ENCODE data around the gene NAA80. TPM values are rescaled to one million over a fixed set of nuclear protein-coding genes. Genes with fewer than 3 reads are reported as not detected.

NAA80 gene
- total RNA-seq, 1 donor from 2014 or later: 8.5 TPM

DNA sequence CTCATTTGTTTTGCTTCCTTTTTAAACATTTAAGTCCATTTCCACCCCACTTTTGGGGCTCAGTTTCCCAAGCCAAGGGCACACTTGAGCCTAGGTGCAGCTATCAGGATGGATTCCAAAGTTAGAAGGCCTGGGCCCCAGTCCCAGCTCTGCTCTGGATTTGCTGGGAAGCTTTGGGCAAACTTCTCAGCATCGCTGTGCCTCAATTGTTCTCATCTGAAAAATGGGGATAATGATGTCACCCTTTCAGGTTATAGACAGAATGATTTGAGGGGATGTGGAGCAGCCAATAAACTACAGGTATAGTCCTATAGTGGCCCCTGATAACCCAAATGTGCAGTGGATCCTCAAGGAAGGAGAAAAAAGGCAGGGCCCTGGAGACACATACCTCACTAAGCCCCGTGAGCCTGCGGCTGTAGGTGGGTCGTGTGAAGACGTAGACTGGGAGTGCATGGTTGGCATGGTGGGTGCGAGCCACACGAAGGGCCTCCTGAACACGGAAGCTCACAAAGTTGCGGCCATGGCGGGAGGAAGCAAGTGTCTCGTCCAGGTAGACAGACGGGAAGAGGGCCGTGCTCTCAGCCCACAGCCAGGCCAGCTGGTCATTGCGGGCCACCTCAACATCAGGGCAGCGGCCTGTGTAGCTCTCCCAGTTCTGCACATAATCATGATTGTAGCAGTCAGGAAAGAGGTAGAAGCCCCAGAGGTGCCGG lies 20.1 kb upstream of the NAA80 start:
- DNase-seq (ENCODE audit: low read depth): no peak
- TF ChIP-seq, protein P1, sequence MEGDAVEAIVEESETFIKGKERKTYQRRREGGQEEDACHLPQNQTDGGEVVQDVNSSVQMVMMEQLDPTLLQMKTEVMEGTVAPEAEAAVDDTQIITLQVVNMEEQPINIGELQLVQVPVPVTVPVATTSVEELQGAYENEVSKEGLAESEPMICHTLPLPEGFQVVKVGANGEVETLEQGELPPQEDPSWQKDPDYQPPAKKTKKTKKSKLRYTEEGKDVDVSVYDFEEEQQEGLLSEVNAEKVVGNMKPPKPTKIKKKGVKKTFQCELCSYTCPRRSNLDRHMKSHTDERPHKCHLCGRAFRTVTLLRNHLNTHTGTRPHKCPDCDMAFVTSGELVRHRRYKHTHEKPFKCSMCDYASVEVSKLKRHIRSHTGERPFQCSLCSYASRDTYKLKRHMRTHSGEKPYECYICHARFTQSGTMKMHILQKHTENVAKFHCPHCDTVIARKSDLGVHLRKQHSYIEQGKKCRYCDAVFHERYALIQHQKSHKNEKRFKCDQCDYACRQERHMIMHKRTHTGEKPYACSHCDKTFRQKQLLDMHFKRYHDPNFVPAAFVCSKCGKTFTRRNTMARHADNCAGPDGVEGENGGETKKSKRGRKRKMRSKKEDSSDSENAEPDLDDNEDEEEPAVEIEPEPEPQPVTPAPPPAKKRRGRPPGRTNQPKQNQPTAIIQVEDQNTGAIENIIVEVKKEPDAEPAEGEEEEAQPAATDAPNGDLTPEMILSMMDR (IDR thresholded peaks at IDR 0.05; ENCODE audit: insufficient read depth, low read length, poor library complexity, severe bottlenecking): no peak
- peaks cover 3% of the 10 kb centered on the region for H3K36me3 ChIP-seq (ENCODE audit: control insufficient read depth, insufficient read depth, low read length)
- no peaks in the 10 kb centered on the region for H3K27me3 ChIP-seq (ENCODE audit: control insufficient read depth, insufficient read depth, low read length)
- no peak overlapping the region for H3K4me3 ChIP-seq (ENCODE audit: low read depth, low read length)

DNA sequence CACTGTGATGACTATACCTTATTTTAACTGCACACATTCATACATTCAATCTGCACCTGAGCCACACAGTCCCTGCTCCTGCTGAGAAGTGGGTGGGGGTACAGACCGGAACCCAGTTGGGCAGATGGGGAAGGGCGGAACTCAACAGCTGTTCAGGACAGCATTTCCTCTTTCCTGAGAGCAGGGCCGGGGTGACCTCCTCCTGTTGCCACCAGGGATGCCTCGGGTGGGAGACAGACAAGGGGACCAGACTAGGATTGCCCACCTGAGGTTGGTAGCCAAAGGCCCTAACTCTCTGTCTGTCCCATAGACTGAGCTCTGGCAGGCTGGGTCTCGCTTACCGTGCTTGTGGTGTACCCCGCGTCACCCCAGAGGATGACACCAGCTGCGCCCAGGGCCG lies 19.4 kb upstream of the NAA80 start:
- TF ChIP-seq, protein P1 (IDR thresholded peaks at IDR 0.05; ENCODE audit: insufficient read depth, low read length, poor library complexity, severe bottlenecking): no peak
- no peak for DNase-seq (ENCODE audit: low read depth)
- Histone ChIP-seq H3K4me3 (ENCODE audit: low read depth, low read length) (no peak overlapping the region), H3K27me3 (ENCODE audit: control insufficient read depth, insufficient read depth, low read length) (no peaks in the 10 kb centered on the region), H3K36me3 (ENCODE audit: control insufficient read depth, insufficient read depth, low read length) (peaks cover 3% of the 10 kb centered on the region)

- H3K27me3 ChIP-seq (ENCODE audit: control insufficient read depth, insufficient read depth, low read length): no peaks in the 10 kb centered on the region
- TF ChIP-seq, protein P1 (IDR thresholded peaks at IDR 0.05; ENCODE audit: insufficient read depth, low read length, poor library complexity, severe bottlenecking): no peak
- no peak overlapping the region for H3K4me3 ChIP-seq (ENCODE audit: low read depth, low read length)
- H3K36me3 ChIP-seq (ENCODE audit: control insufficient read depth, insufficient read depth, low read length): peaks cover 3% of the 10 kb centered on the region
- no peak for DNase-seq (ENCODE audit: low read depth)
Observed at GRCh38 chr3:50318163-50318562, 19.0 kb upstream of the NAA80 start.

DNA sequence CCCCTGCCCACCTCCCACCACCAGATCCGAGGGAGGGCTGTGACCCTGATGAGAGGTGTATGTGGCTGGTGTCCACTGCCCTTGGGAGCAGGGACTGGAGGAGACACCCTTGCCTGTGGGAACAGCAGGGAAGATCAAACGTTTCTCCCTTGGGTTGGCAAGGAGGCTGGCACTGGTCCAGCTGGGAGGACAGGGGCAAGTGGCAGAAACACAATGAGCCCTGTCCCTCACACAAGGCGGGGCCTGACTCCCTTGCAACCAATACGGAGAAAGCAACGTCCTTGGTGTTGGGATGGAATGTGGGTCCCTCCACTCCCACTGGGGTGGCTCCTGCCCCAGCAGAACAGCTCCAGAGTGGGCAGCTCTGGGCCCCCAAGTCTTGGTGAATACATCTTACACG lies 18.1 kb upstream of the NAA80 start:
- H3K36me3 ChIP-seq (ENCODE audit: control insufficient read depth, insufficient read depth, low read length): peaks cover 3% of the 10 kb centered on the region
- no peak for DNase-seq (ENCODE audit: low read depth)
- no peaks in the 10 kb centered on the region for H3K27me3 ChIP-seq (ENCODE audit: control insufficient read depth, insufficient read depth, low read length)
- TF ChIP-seq, protein P1 (IDR thresholded peaks at IDR 0.05; ENCODE audit: insufficient read depth, low read length, poor library complexity, severe bottlenecking): no peak
- H3K4me3 ChIP-seq (ENCODE audit: low read depth, low read length): no peak overlapping the region

GRCh38 chr3:50316657-50317242 lies 17.5 kb upstream of the NAA80 start:
- H3K36me3 ChIP-seq (ENCODE audit: control insufficient read depth, insufficient read depth, low read length): peaks cover 3% of the 10 kb centered on the region
- H3K27me3 ChIP-seq (ENCODE audit: control insufficient read depth, insufficient read depth, low read length): no peaks in the 10 kb centered on the region
- DNase-seq (ENCODE audit: low read depth): peak; percentile 91
- H3K4me3 ChIP-seq (ENCODE audit: low read depth, low read length): no peak overlapping the region
- TF ChIP-seq, protein P1 (IDR thresholded peaks at IDR 0.05; ENCODE audit: insufficient read depth, low read length, poor library complexity, severe bottlenecking): no peak
